Ovary (tissue), 9 donors: ENCODE data around the gene THADA. TPM values are rescaled to one million over a fixed set of nuclear protein-coding genes. Genes with fewer than 3 reads are reported as not detected.
"Not testable (repeated sequence)": the region's sequence is repeated elsewhere in the genome, so short reads cannot be mapped to it uniquely, and the experiment has no call there.

Source experiments
- DNase-seq, 5 donors: peaks; one replicate each; pipeline ENCODE4 v3.0.0-alpha.2; 2019 to 2020
- H3K27ac ChIP-seq, 2 donors: fragments of 200-600 bp; one replicate each; pipeline versions ENCODE4 v1.5.1 to v1.8.0; 2019 to 2022
- H3K27me3 ChIP-seq: fragments of 200-600 bp; one replicate; pipeline ENCODE4 v1.8.0; 2022
- H3K36me3 ChIP-seq: fragments of 200-600 bp; sonication (generic); one replicate; pipeline ENCODE4 v1.5.1; 2019
- H3K4me1 ChIP-seq: one replicate; pipeline ENCODE4 v1.8.1; 2013; ENCODE audit warnings: mild to moderate bottlenecking, moderate library complexity; ENCODE audit not compliant: insufficient read depth
- H3K4me3 ChIP-seq: fragments of 200-600 bp; sonication (generic); one replicate; pipeline ENCODE4 v1.5.1; 2017
- H3K9me3 ChIP-seq, 2 donors: fragments of 200-600 bp in 1 of 2; sonication (generic) in 1 of 2; one replicate each; pipeline versions ENCODE4 v1.5.1 to v1.8.1; 2013 to 2019; ENCODE audit warnings: mild to moderate bottlenecking in 1 of 2, moderate library complexity in 1 of 2
- EP300 ChIP-seq: sonication (generic); formaldehyde crosslinking; IDR thresholded peaks from one replicate; pipeline ENCODE4 v1.6.1; 2017; ENCODE audit warnings: antibody characterized with exemption
- POLR2A ChIP-seq: fragments of 450-650 bp; IDR thresholded peaks from one replicate; pipeline ENCODE4 v1.6.1; 2017; ENCODE audit warnings: antibody characterized with exemption, mild to moderate bottlenecking, moderate library complexity
- WGBS, 3 donors: extraction: QIAGEN DNeasy Blood & Tissue Kit in 1 of 3; methylation state at CpG; one replicate each; pipeline versions ENCODE4 v1.1.5 to v1.1.7; 2013 to 2017; 5-methylcytosine and 5-hydroxymethylcytosine counted together
- intact Hi-C, 4 donors: fragments of 100-400 bp; cut with DNase I; formaldehyde crosslinking; loops; one replicate each; pipeline versions ENCODE4 v1.11.0 to v1.15.1; 2022 to 2023
- polyA plus RNA-seq, 2 donors: library from polyadenylated mRNA; stranded (reverse); fragments of 200-250 nt in 1 of 2; fragments of 350-450 nt in 1 of 2; fragmentation: Illumina TruSeq in 1 of 2; extraction: RNeasy Lipid Tissue Mini Kit (QIAGEN cat#74804) in 1 of 2; gene quantifications; one replicate each; pipeline ENCODE4 v1.2.3, GENCODE V29; 2013 to 2014
- total RNA-seq, 7 donors: library from RNA; depleted of rRNA in 2 of 7; stranded (reverse); fragments of >200 nt in 2 of 7; fragmentation: NEBNext Ultra II Directional in 3 of 7; extraction: Animal tissue kit (Norgen Biotek cat#: 25700) in 3 of 7; gene quantifications; one replicate each; pipeline versions ENCODE4 v1.1.0 to v1.2.4, GENCODE V29; 2016 to 2023
- TF ChIP-seq, protein P1 (sequence below), 3 donors: fragments of 450-650 bp in 2 of 3; fragments of 200-600 bp in 1 of 3; IDR thresholded peaks; one replicate each; pipeline versions ENCODE4 v1.5.1 to v1.8.0; 2016 to 2022; ENCODE audit warnings: antibody characterized with exemption in 3 of 3, mild to moderate bottlenecking in 1 of 3
- donor health status: DM: no; HTN: no; CAD: no; lungs with moderate emphysema.
- donor health status: DM: no; HTN: no; CAD: no.
- donor health status: Bipolar disorder and iron deficiency.
- donor health status: DM: yes; HTN: yes; CAD: no.
- donor health status: DM: no; HTN: no; CAD: no.
- donor health status: DM: yes; HTN: yes; CAD: no.

The THADA gene
- total and polyA plus RNA-seq, 9 donors, result 14.0 to 46.8 (median 28.6) TPM

DNA sequence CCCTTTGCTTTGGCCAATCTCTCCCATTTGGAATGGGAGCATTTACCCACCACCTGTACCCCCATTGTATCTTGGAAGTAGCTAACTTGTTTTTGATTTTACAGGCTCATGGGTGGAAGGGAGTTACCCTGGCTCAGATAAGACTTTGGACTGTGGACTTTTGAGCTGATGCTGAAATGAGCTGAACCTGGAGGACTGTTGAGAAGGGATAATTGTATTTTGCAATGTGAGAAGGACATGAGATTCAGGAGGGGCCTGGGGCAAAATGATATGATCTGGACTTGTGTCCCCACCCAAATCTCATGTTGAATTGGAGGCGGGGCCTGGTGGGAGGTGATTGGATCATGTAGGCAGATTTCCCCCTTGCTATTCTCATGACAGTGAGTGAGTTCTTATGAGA is 310.9 kb downstream of the THADA start:
- Histone ChIP-seq H3K9me3 (no peaks in the 10 kb centered on the region), H3K27me3 (no peaks in the 10 kb centered on the region), H3K27ac (no peak overlapping the region), H3K4me3 (no peak overlapping the region), H3K4me1 (no peaks in the 10 kb centered on the region), H3K36me3 (no peaks in the 10 kb centered on the region)
- TF ChIP-seq, protein P1, sequence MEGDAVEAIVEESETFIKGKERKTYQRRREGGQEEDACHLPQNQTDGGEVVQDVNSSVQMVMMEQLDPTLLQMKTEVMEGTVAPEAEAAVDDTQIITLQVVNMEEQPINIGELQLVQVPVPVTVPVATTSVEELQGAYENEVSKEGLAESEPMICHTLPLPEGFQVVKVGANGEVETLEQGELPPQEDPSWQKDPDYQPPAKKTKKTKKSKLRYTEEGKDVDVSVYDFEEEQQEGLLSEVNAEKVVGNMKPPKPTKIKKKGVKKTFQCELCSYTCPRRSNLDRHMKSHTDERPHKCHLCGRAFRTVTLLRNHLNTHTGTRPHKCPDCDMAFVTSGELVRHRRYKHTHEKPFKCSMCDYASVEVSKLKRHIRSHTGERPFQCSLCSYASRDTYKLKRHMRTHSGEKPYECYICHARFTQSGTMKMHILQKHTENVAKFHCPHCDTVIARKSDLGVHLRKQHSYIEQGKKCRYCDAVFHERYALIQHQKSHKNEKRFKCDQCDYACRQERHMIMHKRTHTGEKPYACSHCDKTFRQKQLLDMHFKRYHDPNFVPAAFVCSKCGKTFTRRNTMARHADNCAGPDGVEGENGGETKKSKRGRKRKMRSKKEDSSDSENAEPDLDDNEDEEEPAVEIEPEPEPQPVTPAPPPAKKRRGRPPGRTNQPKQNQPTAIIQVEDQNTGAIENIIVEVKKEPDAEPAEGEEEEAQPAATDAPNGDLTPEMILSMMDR (IDR thresholded peaks at IDR 0.05), result no peak
- intact Hi-C loops, result no loop called here
- DNase-seq, result no peak
- 92 to 97% (median 94%) methylated on average over 1 of the region's 1 CpG for WGBS, 3 donors

DNA sequence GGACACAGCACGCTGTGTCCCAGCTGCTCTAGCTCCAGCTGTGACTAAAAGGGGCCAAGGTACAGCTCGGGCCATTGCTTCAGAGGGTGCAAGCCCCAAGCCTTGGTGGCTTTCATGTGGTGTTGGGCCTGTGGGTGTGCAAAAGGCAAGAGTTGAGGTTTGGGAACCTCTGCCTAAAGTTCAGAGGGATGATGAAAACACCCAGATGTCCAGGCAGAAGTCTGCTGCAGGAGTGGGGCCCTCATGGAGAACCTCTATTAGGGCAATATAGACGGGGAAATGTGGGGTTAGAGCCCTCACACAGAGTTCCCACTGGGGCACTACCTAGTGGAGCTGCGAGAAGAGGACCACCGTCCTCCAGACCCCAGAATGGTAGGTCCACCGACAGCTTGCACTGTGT is 311.5 kb downstream of the THADA start:
- WGBS, 3 donors, result 87 to 98% (median 98%) methylated on average over 6 of the region's 6 CpGs
- H3K9me3 ChIP-seq, intact Hi-C loops, H3K4me1 ChIP-seq, H3K36me3 ChIP-seq, H3K4me3 ChIP-seq, H3K27ac ChIP-seq, H3K27me3 ChIP-seq, DNase-seq: not testable (repeated sequence)

DNA sequence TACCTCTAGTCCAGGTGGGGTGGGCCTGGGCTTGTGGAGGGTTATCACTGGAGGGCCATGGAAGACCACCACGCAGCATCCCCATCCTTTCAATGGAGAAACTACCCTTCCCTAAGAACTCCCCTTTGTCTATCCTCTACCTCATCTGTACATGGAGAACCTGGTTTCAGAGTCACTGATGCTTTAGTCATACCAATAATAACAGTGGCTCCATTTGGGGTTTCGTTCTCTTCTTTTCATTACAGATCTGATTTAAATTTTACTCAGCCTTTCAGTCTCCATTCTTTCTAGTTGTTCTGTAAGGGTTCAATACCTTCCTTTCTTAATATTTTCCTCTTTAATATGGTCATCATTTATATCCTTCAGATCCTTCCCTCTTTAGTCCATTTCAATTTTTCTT is 314.8 kb downstream of the THADA start:
- Histone ChIP-seq H3K27ac (no peak overlapping the region), H3K4me3 (no peak overlapping the region), H3K9me3 (no peaks in the 10 kb centered on the region), H3K4me1 (peaks cover 8% of the 10 kb centered on the region), H3K27me3 (no peaks in the 10 kb centered on the region), H3K36me3 (no peaks in the 10 kb centered on the region)
- DNase-seq, result no peak
- intact Hi-C loops, result no loop called here
- TF ChIP-seq POLR2A, result no peak
- TF ChIP-seq, protein P1 (IDR thresholded peaks at IDR 0.05), result no peak
- no peak for TF ChIP-seq EP300
- WGBS, 3 donors, result 82 to 98% (median 97%) methylated on average over 2 of the region's 2 CpGs

DNA sequence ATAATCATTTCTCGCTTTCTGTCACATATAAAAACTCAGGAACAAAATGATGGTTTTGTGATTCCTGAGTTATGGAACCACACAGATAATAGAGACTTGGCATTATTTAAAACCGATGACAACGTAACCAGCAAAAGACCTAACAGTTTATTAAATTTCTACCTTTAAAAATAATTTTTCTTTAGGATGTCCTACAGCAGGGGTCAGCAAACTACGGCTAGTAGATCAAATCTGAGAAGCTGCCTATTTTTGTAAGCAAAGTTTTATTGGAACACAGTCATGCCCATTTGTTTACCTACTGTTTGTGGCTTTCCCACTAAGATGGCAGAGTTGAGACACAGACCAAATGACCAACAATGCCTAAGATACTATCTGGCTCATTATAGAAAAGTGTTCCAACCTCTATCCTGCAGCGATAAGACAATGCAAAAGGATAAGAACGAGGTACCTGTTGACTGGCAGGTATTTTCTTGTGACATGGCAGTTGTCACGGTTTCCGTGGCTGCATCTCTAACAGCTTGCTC is 316.5 kb downstream of the THADA start:
- intact Hi-C loops, result no loop called here
- Histone ChIP-seq H3K36me3 (no peaks in the 10 kb centered on the region), H3K4me1 (peaks cover 12% of the 10 kb centered on the region), H3K4me3 (no peak overlapping the region), H3K27ac (no peak overlapping the region), H3K9me3 (no peaks in the 10 kb centered on the region), H3K27me3 (no peaks in the 10 kb centered on the region)
- no peak for DNase-seq
- TF ChIP-seq EP300 (no peak), POLR2A (no peak)
- TF ChIP-seq, protein P1 (IDR thresholded peaks at IDR 0.05), result no peak
- WGBS, 3 donors, result 90 to 93% (median 93%) methylated on average over 8 of the region's 8 CpGs

DNA sequence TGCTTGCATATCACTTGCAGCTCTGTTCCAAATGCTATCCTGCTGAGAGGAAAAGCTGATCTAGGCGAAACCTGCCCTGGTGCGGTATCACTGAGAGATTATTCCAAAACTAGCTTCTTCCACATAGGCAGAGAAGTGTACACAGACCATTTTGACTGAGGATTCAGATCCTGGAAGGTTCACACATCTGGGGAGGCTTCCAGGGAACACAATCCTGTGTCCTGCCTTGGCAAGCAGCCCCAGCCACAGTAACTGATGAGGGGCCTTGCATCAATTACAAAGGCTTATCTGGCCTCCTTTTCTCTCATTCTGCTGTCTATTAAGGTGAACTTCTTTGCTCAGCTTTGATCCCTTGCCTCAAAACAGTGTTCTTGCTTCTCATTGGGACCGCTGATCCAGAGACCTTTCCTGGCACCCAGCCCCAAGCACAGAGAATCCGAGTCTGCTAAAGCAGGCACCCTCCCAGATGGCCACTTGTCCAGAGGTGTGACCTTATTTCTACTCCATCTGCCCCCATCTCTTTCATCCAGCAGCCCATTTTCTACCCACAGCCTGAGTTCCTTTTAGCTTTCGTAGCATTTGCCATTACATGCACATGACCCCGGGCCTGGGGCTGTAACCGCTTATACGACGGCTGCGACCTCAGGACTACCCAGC is 317.1 kb downstream of the THADA start:
- H3K36me3 ChIP-seq, result no peaks in the 10 kb centered on the region
- WGBS, 3 donors, result 85 to 87% (median 85%) methylated on average over 10 of the region's 10 CpGs
- DNase-seq, result no peak
- no peak overlapping the region for H3K4me3 ChIP-seq
- no peaks in the 10 kb centered on the region for H3K27me3 ChIP-seq
- TF ChIP-seq, protein P1 (IDR thresholded peaks at IDR 0.05), result no peak
- TF ChIP-seq POLR2A, result no peak
- TF ChIP-seq EP300, result no peak
- intact Hi-C loops, result no loop called here
- peaks cover 12% of the 10 kb centered on the region for H3K4me1 ChIP-seq
- no peaks in the 10 kb centered on the region for H3K9me3 ChIP-seq
- no peak overlapping the region for H3K27ac ChIP-seq
